Cortex of kidney (tissue), 1 donor: ENCODE results near the gene SFXN3.

ENCODE experiments used
- DNase-seq: peaks from one replicate; lab custom pipeline; 2025; lab: John Stamatoyannopoulos, UW

SFXN3 gene

GRCh38 chr10:101035916-101036702 is 5.1 kb downstream of the SFXN3 start:
- DNase-seq: no peak

GRCh38 chr10:101036726-101037125 is 5.7 kb downstream of the SFXN3 start:
- DNase-seq: no peak

GRCh38 chr10:101038484-101038883 is 7.5 kb downstream of the SFXN3 start:
- DNase-seq: no peak

- DNase-seq: no peak
Observed at GRCh38 chr10:101040061-101040460, 9.0 kb downstream of the SFXN3 start.

GRCh38 chr10:101040851-101041250 is 9.8 kb downstream of the SFXN3 start:
- no peak for DNase-seq

- no peak for DNase-seq
Observed at GRCh38 chr10:101041252-101041761, 10.3 kb downstream of the SFXN3 start.

- DNase-seq: no peak
Observed at GRCh38 chr10:101042118-101042517, 11.1 kb downstream of the SFXN3 start.

GRCh38 chr10:101042667-101043362 is 11.8 kb downstream of the SFXN3 start:
- DNase-seq: no peak

GRCh38 chr10:101043363-101043707 is 12.3 kb downstream of the SFXN3 start:
- no peak for DNase-seq

GRCh38 chr10:101044117-101044516 is 13.1 kb downstream of the SFXN3 start:
- no peak for DNase-seq

GRCh38 chr10:101046332-101047238 is 15.6 kb downstream of the SFXN3 start:
- no peak for DNase-seq

GRCh38 chr10:101047268-101047667 is 16.2 kb downstream of the SFXN3 start:
- DNase-seq: no peak

GRCh38 chr10:101047961-101048892 is 17.2 kb downstream of the SFXN3 start:
- no peak for DNase-seq

- DNase-seq: no peak
Observed at GRCh38 chr10:101050208-101051069, 19.4 kb downstream of the SFXN3 start.

GRCh38 chr10:101052285-101052684 is 21.3 kb downstream of the SFXN3 start:
- no peak for DNase-seq

GRCh38 chr10:101053516-101053915 is 22.5 kb downstream of the SFXN3 start:
- no peak for DNase-seq

- DNase-seq: no peak
Observed at GRCh38 chr10:101054351-101054750, 23.3 kb downstream of the SFXN3 start.

- DNase-seq: no peak
Observed at GRCh38 chr10:101054876-101055275, 23.8 kb downstream of the SFXN3 start.

GRCh38 chr10:101055411-101055810 is 24.4 kb downstream of the SFXN3 start:
- no peak for DNase-seq
